Frontal cortex (tissue), 4 donors: ENCODE results near the gene MAP4K4. TPM values are rescaled to one million over a fixed set of nuclear protein-coding genes. Genes with fewer than 3 reads are reported as not detected.

Experiments
- DNase-seq, 2 donors: peaks; one replicate each; pipeline ENCODE4 v3.0.0; 2012; ENCODE audit warnings: low spot score in 2 of 2
- FAIRE-seq: peaks from 2 replicates; lab custom pipeline; 2012; peaks lifted over from hg19 to GRCh38; lab: Jason Lieb, UNC
- total RNA-seq: library from RNA; depleted of rRNA; stranded (reverse); fragments of >200 nt; gene quantifications from one replicate; pipeline ENCODE4 v1.2.3, GENCODE V29; 2014
- donor health status: control.
- donor health status: control.
- donor health status: control.

Gene MAP4K4
- total RNA-seq, 1 donor from 2014 or later: 161 TPM

GRCh38 chr2:101823859-101824258 is 126.4 kb downstream of the MAP4K4 start:
- FAIRE-seq: no peak
- DNase-seq: no peak

GRCh38 chr2:101826716-101827115 is 129.2 kb downstream of the MAP4K4 start:
- FAIRE-seq (no peak), DNase-seq (no peak)

GRCh38 chr2:101827246-101827645 is 129.7 kb downstream of the MAP4K4 start:
- FAIRE-seq: no peak
- DNase-seq: no peak

- no peak for DNase-seq
- FAIRE-seq: no peak
Measured at GRCh38 chr2:101828257-101828656, 130.8 kb downstream of the MAP4K4 start.

- DNase-seq (no peak), FAIRE-seq (no peak)
Measured at GRCh38 chr2:101828673-101829334, 131.3 kb downstream of the MAP4K4 start.

- DNase-seq: no peak
- FAIRE-seq: no peak
Measured at GRCh38 chr2:101829429-101829828, 131.9 kb downstream of the MAP4K4 start.

GRCh38 chr2:101830146-101830545 is 132.6 kb downstream of the MAP4K4 start:
- DNase-seq: no peak
- FAIRE-seq: no peak

GRCh38 chr2:101830555-101830954 is 133.0 kb downstream of the MAP4K4 start:
- FAIRE-seq (no peak), DNase-seq (no peak)

- FAIRE-seq (no peak), DNase-seq (peak in 1 of 2 donors; percentile 48)
Measured at GRCh38 chr2:101831351-101831865, 133.9 kb downstream of the MAP4K4 start.

- peak; percentile 90 for FAIRE-seq
- no peak for DNase-seq
Measured at GRCh38 chr2:101832114-101832513, 134.6 kb downstream of the MAP4K4 start.

GRCh38 chr2:101833890-101834523 is 136.5 kb downstream of the MAP4K4 start:
- FAIRE-seq: no peak

GRCh38 chr2:101837354-101837753 is 139.8 kb downstream of the MAP4K4 start:
- DNase-seq (no peak), FAIRE-seq (no peak)

More at GRCh38 chr2:101833890-101834523, 136.5 kb downstream of the MAP4K4 start:
- no peak for DNase-seq

GRCh38 chr2:101841679-101842327 is 144.3 kb downstream of the MAP4K4 start:
- no peak for FAIRE-seq
- no peak for DNase-seq

GRCh38 chr2:101842471-101842870 is 145.0 kb downstream of the MAP4K4 start:
- FAIRE-seq (no peak), DNase-seq (no peak)

GRCh38 chr2:101843048-101843447 is 145.5 kb downstream of the MAP4K4 start:
- no peak for FAIRE-seq

GRCh38 chr2:101843471-101843870 is 146.0 kb downstream of the MAP4K4 start:
- DNase-seq (no peak), FAIRE-seq (no peak)

More at GRCh38 chr2:101843048-101843447, 145.5 kb downstream of the MAP4K4 start:
- DNase-seq: no peak

- no peak for DNase-seq
Measured at GRCh38 chr2:101844055-101844635, 146.6 kb downstream of the MAP4K4 start.

GRCh38 chr2:101846973-101847372 is 149.5 kb downstream of the MAP4K4 start:
- no peak for FAIRE-seq
- no peak for DNase-seq

More at GRCh38 chr2:101844055-101844635, 146.6 kb downstream of the MAP4K4 start:
- no peak for FAIRE-seq

- DNase-seq (no peak), FAIRE-seq (peak; percentile 55)
Measured at GRCh38 chr2:101847661-101848339, 150.3 kb downstream of the MAP4K4 start.
